Endodermal cell (in vitro differentiated cells): ENCODE results near the gene BPIFB4. TPM values are rescaled to one million over a fixed set of nuclear protein-coding genes. Genes with fewer than 3 reads are reported as not detected.

Source experiments
- DNase-seq: peaks from one replicate; pipeline ENCODE4 v3.0.0-alpha.2; 2017
- H3K27ac ChIP-seq: 2 replicates; pipeline ENCODE4 v1.5.1; 2013; ENCODE audit warnings: mild to moderate bottlenecking, low read depth, low read length, moderate library complexity
- H3K27me3 ChIP-seq: 2 replicates; pipeline ENCODE4 v1.6.1; 2013; ENCODE audit warnings: mild to moderate bottlenecking, low read length, moderate library complexity; ENCODE audit not compliant: insufficient read depth, control insufficient read depth, poor library complexity, severe bottlenecking
- H3K36me3 ChIP-seq: 2 replicates; pipeline ENCODE4 v1.7.0; 2013; ENCODE audit warnings: mild to moderate bottlenecking, low read length, moderate library complexity; ENCODE audit not compliant: control insufficient read depth, insufficient read depth
- H3K4me1 ChIP-seq: one replicate; pipeline ENCODE4 v1.7.0; 2013; ENCODE audit warnings: low read length; ENCODE audit not compliant: control insufficient read depth, insufficient read depth
- H3K4me3 ChIP-seq: 2 replicates; pipeline ENCODE4 v1.5.1; 2013; ENCODE audit warnings: mild to moderate bottlenecking, low read length, moderate library complexity
- H3K9ac ChIP-seq: 2 replicates; pipeline ENCODE4 v1.6.1; 2013; ENCODE audit warnings: mild to moderate bottlenecking, low read length, moderate library complexity; ENCODE audit not compliant: poor library complexity, severe bottlenecking; ENCODE audit errors: extremely low read depth
- H3K9me3 ChIP-seq: 2 replicates; pipeline ENCODE4 v1.6.1; 2013; ENCODE audit warnings: mild to moderate bottlenecking, low read length, moderate library complexity; ENCODE audit not compliant: control insufficient read depth
- H3K27ac Mint-ChIP-seq: 2 replicates; pipeline ENCODE4 v1.8.0; 2020; ENCODE audit warnings: mixed read lengths
- H3K27me3 Mint-ChIP-seq: 2 replicates; pipeline ENCODE4 v1.8.0; 2021; ENCODE audit warnings: mild to moderate bottlenecking, mixed read lengths; ENCODE audit not compliant: insufficient read depth
- H3K36me3 Mint-ChIP-seq: 2 replicates; pipeline ENCODE4 v1.8.0; 2020; ENCODE audit warnings: low read depth, mixed read lengths
- H3K4me1 Mint-ChIP-seq: 2 replicates; pipeline ENCODE4 v1.8.0; 2020; ENCODE audit warnings: mixed read lengths
- H3K4me3 Mint-ChIP-seq: 2 replicates; pipeline ENCODE4 v1.8.0; 2020; ENCODE audit warnings: mild to moderate bottlenecking, moderate library complexity, mixed read lengths
- H3K9me3 Mint-ChIP-seq: 2 replicates; pipeline ENCODE4 v1.8.0; 2020; ENCODE audit warnings: mild to moderate bottlenecking, mixed read lengths
- CTCF ChIP-seq: fragments of 200-600 bp; sonication (generic); conservative IDR thresholded peaks from 2 replicates; pipeline ENCODE4 v1.5.0; 2021; ENCODE audit warnings: antibody characterized with exemption, mild to moderate bottlenecking
- WGBS, 2 experiments: methylation state at CpG; one replicate each; pipeline versions ENCODE4 v1.1.5 to v1.1.7; 2013; ENCODE audit warnings: missing lambda C conversion rate in 2 of 2, mixed read lengths in 1 of 2; ENCODE audit not compliant: insufficient coverage in 1 of 2, insufficient read length in 1 of 2; 5-methylcytosine and 5-hydroxymethylcytosine counted together
- total RNA-seq, 2 donors: library from RNA; stranded (reverse); fragmentation: NEBNext Ultra II Directional in 1 of 2; extraction: Animal tissue kit (Norgen Biotek cat#: 25700) in 1 of 2; gene quantifications; 2 replicates in 1 of 2; 3 replicates in 1 of 2; pipeline ENCODE4 v1.2.1, GENCODE V29; 2021

BPIFB4 gene
- total RNA-seq, 2 donors from 2014 or later, result 0.22 TPM; not detected in 1

- Histone ChIP-seq H3K4me1 (no peaks in the 10 kb centered on the region), H3K4me3 (no peak overlapping the region), H3K36me3 (no peaks in the 10 kb centered on the region), H3K9me3 (no peaks in the 10 kb centered on the region), H3K9ac (no peak overlapping the region), H3K27me3 (peaks cover 24% of the 10 kb centered on the region), H3K27ac (no peak overlapping the region)
- H3K27me3 Mint-ChIP-seq, result peaks cover 42% of the 10 kb centered on the region
- no peaks in the 10 kb centered on the region for H3K4me1 Mint-ChIP-seq
- no peak overlapping the region for H3K4me3 Mint-ChIP-seq
- 93 to 96% methylated on average over 4 of the region's 4 CpGs for WGBS, 2 experiments
- TF ChIP-seq CTCF, result no peak
- no peaks in the 10 kb centered on the region for H3K9me3 Mint-ChIP-seq
- H3K27ac Mint-ChIP-seq, result no peak overlapping the region
- DNase-seq, result no peak
- no peaks in the 10 kb centered on the region for H3K36me3 Mint-ChIP-seq
Measured at GRCh38 chr20:33038243-33038642, 41.2 kb upstream of the BPIFB4 start.

GRCh38 chr20:33042430-33042829 lies 37.0 kb upstream of the BPIFB4 start:
- Mint-ChIP-seq H3K36me3 (peaks cover 14% of the 10 kb centered on the region), H3K4me1 (no peaks in the 10 kb centered on the region), H3K9me3 (peaks cover 32% of the 10 kb centered on the region), H3K27me3 (peaks cover 37% of the 10 kb centered on the region), H3K4me3 (no peak overlapping the region), H3K27ac (no peak overlapping the region)
- H3K4me3 ChIP-seq, result no peak overlapping the region
- TF ChIP-seq CTCF, result no peak
- H3K27ac ChIP-seq, result no peak overlapping the region
- no peak for DNase-seq
- peaks cover 16% of the 10 kb centered on the region for H3K27me3 ChIP-seq
- H3K36me3 ChIP-seq, result no peaks in the 10 kb centered on the region
- no peaks in the 10 kb centered on the region for H3K4me1 ChIP-seq
- no peak overlapping the region for H3K9ac ChIP-seq
- peaks cover 23% of the 10 kb centered on the region for H3K9me3 ChIP-seq
- 87 to 93% methylated on average over 2 to 3 of the region's 3 CpGs for WGBS, 2 experiments

- Mint-ChIP-seq H3K36me3 (peaks cover 14% of the 10 kb centered on the region), H3K27ac (no peak overlapping the region), H3K9me3 (peaks cover 34% of the 10 kb centered on the region), H3K4me1 (no peaks in the 10 kb centered on the region), H3K4me3 (no peak overlapping the region), H3K27me3 (peaks cover 32% of the 10 kb centered on the region)
- Histone ChIP-seq H3K4me3 (no peak overlapping the region), H3K36me3 (no peaks in the 10 kb centered on the region), H3K9me3 (peaks cover 23% of the 10 kb centered on the region), H3K27me3 (peaks cover 9% of the 10 kb centered on the region), H3K9ac (no peak overlapping the region), H3K27ac (no peak overlapping the region), H3K4me1 (no peaks in the 10 kb centered on the region)
- WGBS, 2 experiments, result 75 to 86% methylated on average over 1 to 2 of the region's 2 CpGs
- no peak for TF ChIP-seq CTCF
- no peak for DNase-seq
Measured at GRCh38 chr20:33042983-33043730, 36.3 kb upstream of the BPIFB4 start.
